Measurements from ENCODE around the gene TOLLIP. TPM values are rescaled to one million over a fixed set of nuclear protein-coding genes. Genes with fewer than 3 reads are reported as not detected.
A peak's percentile ranks its signal among the peaks of the same experiment; 100 is the strongest.

The TOLLIP gene
- total RNA-seq, 1 experiment from 2014 or later = 78.3 TPM

- Histone ChIP-seq H3K36me3 (ENCODE audit: control insufficient read depth, insufficient read depth, low read length) (no peaks in the 10 kb centered on the region), H3K27me3 (replicated peaks; ENCODE audit: control insufficient read depth, insufficient read depth, low read length) (no peaks in the 10 kb centered on the region), H3K4me3 (ENCODE audit: low read depth, low read length) (no peak overlapping the region), H3K9me3 (no peaks in the 10 kb centered on the region), H3K4me1 (peaks cover 5% of the 10 kb centered on the region; the same call in 1 of the 2 replicates)
- peak overlapping the region; percentile 97 for H3K27ac Mint-ChIP-seq (ENCODE audit: unreplicated experiment)
- BruUV-seq (replicated peaks) = no TSS peak
- POLR2A ChIA-PET = no interaction called here
- H3K4me1 Mint-ChIP-seq (ENCODE audit: low read depth, unreplicated experiment) = peaks cover 6% of the 10 kb centered on the region
- TF ChIP-seq, protein P1, sequence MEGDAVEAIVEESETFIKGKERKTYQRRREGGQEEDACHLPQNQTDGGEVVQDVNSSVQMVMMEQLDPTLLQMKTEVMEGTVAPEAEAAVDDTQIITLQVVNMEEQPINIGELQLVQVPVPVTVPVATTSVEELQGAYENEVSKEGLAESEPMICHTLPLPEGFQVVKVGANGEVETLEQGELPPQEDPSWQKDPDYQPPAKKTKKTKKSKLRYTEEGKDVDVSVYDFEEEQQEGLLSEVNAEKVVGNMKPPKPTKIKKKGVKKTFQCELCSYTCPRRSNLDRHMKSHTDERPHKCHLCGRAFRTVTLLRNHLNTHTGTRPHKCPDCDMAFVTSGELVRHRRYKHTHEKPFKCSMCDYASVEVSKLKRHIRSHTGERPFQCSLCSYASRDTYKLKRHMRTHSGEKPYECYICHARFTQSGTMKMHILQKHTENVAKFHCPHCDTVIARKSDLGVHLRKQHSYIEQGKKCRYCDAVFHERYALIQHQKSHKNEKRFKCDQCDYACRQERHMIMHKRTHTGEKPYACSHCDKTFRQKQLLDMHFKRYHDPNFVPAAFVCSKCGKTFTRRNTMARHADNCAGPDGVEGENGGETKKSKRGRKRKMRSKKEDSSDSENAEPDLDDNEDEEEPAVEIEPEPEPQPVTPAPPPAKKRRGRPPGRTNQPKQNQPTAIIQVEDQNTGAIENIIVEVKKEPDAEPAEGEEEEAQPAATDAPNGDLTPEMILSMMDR (IDR thresholded peaks at IDR 0.05; ENCODE audit: insufficient read depth in 1 of 2, low read depth in 1 of 2, low read length in 1 of 2, severe bottlenecking in 1 of 2, unreplicated experiment in 1 of 2) = no peak
- intact Hi-C loops (cut with micrococcal nuclease; ENCODE audit: unreplicated experiment) = no loop called here
- H3K9me3 Mint-ChIP-seq (ENCODE audit: unreplicated experiment) = no peaks in the 10 kb centered on the region
- peaks cover 7% of the 10 kb centered on the region for H3K36me3 Mint-ChIP-seq (ENCODE audit: insufficient read depth, unreplicated experiment)
- H3K4me3 Mint-ChIP-seq (ENCODE audit: unreplicated experiment) = no peak overlapping the region
- CTCF ChIA-PET = no interaction called here
- DNase-seq = peak in 1 of 2 experiments; percentile 30
- no peaks in the 10 kb centered on the region for H3K27me3 Mint-ChIP-seq (ENCODE audit: insufficient read depth, unreplicated experiment)
Observed at GRCh38 chr11:1350086-1350725, 40.8 kb upstream of the TOLLIP start.

- Histone ChIP-seq H3K4me1 (peaks cover 5% of the 10 kb centered on the region; the same call in 1 of the 2 replicates), H3K9me3 (no peaks in the 10 kb centered on the region), H3K4me3 (ENCODE audit: low read depth, low read length) (no peak overlapping the region), H3K27me3 (replicated peaks; ENCODE audit: control insufficient read depth, insufficient read depth, low read length) (no peaks in the 10 kb centered on the region), H3K36me3 (ENCODE audit: control insufficient read depth, insufficient read depth, low read length) (no peaks in the 10 kb centered on the region)
- peaks cover 6% of the 10 kb centered on the region for H3K4me1 Mint-ChIP-seq (ENCODE audit: low read depth, unreplicated experiment)
- intact Hi-C loops (cut with micrococcal nuclease; ENCODE audit: unreplicated experiment) = no loop called here
- H3K36me3 Mint-ChIP-seq (ENCODE audit: insufficient read depth, unreplicated experiment) = peaks cover 7% of the 10 kb centered on the region
- TF ChIP-seq, protein P1 (IDR thresholded peaks at IDR 0.05; ENCODE audit: insufficient read depth in 1 of 2, low read depth in 1 of 2, low read length in 1 of 2, severe bottlenecking in 1 of 2, unreplicated experiment in 1 of 2) = no peak
- peak in 1 of 2 experiments; percentile 32 for DNase-seq
- H3K4me3 Mint-ChIP-seq (ENCODE audit: unreplicated experiment) = no peak overlapping the region
- ChIA-PET POLR2A (no interaction called here), CTCF (no interaction called here)
- H3K27me3 Mint-ChIP-seq (ENCODE audit: insufficient read depth, unreplicated experiment) = peaks cover under 1% of the 10 kb centered on the region
- H3K27ac Mint-ChIP-seq (ENCODE audit: unreplicated experiment) = no peak overlapping the region
- H3K9me3 Mint-ChIP-seq (ENCODE audit: unreplicated experiment) = no peaks in the 10 kb centered on the region
- no TSS peak for BruUV-seq (replicated peaks)
Observed at GRCh38 chr11:1349327-1350041, 40.1 kb upstream of the TOLLIP start.

GRCh38 chr11:1348796-1349326 lies 39.4 kb upstream of the TOLLIP start:
- no peaks in the 10 kb centered on the region for H3K9me3 Mint-ChIP-seq (ENCODE audit: unreplicated experiment)
- Histone ChIP-seq H3K27me3 (replicated peaks; ENCODE audit: control insufficient read depth, insufficient read depth, low read length) (no peaks in the 10 kb centered on the region), H3K9me3 (no peaks in the 10 kb centered on the region), H3K4me3 (ENCODE audit: low read depth, low read length) (no peak overlapping the region), H3K36me3 (ENCODE audit: control insufficient read depth, insufficient read depth, low read length) (no peaks in the 10 kb centered on the region), H3K4me1 (peaks cover 5% of the 10 kb centered on the region; the same call in 1 of the 2 replicates)
- CTCF ChIA-PET = no interaction called here
- peaks cover 6% of the 10 kb centered on the region for H3K4me1 Mint-ChIP-seq (ENCODE audit: low read depth, unreplicated experiment)
- POLR2A ChIA-PET = no interaction called here
- intact Hi-C loops (cut with micrococcal nuclease; ENCODE audit: unreplicated experiment) = no loop called here
- BruUV-seq (replicated peaks) = no TSS peak
- peak in 1 of 2 experiments; percentile 27 for DNase-seq
- H3K36me3 Mint-ChIP-seq (ENCODE audit: insufficient read depth, unreplicated experiment) = peaks cover 7% of the 10 kb centered on the region
- H3K4me3 Mint-ChIP-seq (ENCODE audit: unreplicated experiment) = no peak overlapping the region
- H3K27ac Mint-ChIP-seq (ENCODE audit: unreplicated experiment) = no peak overlapping the region
- TF ChIP-seq, protein P1 (IDR thresholded peaks at IDR 0.05; ENCODE audit: insufficient read depth in 1 of 2, low read depth in 1 of 2, low read length in 1 of 2, severe bottlenecking in 1 of 2, unreplicated experiment in 1 of 2) = no peak
- peaks cover 2% of the 10 kb centered on the region for H3K27me3 Mint-ChIP-seq (ENCODE audit: insufficient read depth, unreplicated experiment)

Measured in Caco-2 (cell line).